H9 (cell line): ENCODE results near the gene NACC1. TPM values are rescaled to one million over a fixed set of nuclear protein-coding genes. Genes with fewer than 3 reads are reported as not detected.
"Not testable (repeated sequence)": the region's sequence is repeated elsewhere in the genome, so short reads cannot be mapped to it uniquely, and the experiment has no call there.

Experiments
- DNase-seq: peaks from one replicate; pipeline ENCODE4 v3.0.0-alpha.2; 2017
- H2AFZ ChIP-seq: one replicate; pipeline ENCODE4 v1.6.1; 2013; ENCODE audit warnings: mild to moderate bottlenecking, low read length, control low read depth, moderate library complexity
- H2AK5ac ChIP-seq: 2 replicates; pipeline ENCODE4 v1.6.1; 2013; ENCODE audit warnings: low read length, control low read depth, mixed read lengths; ENCODE audit not compliant: insufficient read length
- H2BK120ac ChIP-seq: one replicate; pipeline ENCODE4 v1.6.1; 2013; ENCODE audit warnings: low read depth, mild to moderate bottlenecking, low read length, control low read depth, inconsistent platforms; ENCODE audit not compliant: poor library complexity, severe bottlenecking
- H2BK12ac ChIP-seq: 2 replicates; pipeline ENCODE4 v1.6.1; 2013; ENCODE audit warnings: low read length, control low read depth, mixed read lengths, low read depth; ENCODE audit not compliant: insufficient read length
- H2BK15ac ChIP-seq: 2 replicates; pipeline ENCODE4 v1.6.1; 2013; ENCODE audit warnings: low read depth, low read length, control low read depth
- H2BK20ac ChIP-seq: one replicate; pipeline ENCODE4 v1.6.1; 2013; ENCODE audit warnings: low read depth, mild to moderate bottlenecking, low read length, control low read depth, inconsistent platforms; ENCODE audit not compliant: poor library complexity, severe bottlenecking
- H2BK5ac ChIP-seq: 2 replicates; pipeline ENCODE4 v1.6.1; 2013; ENCODE audit warnings: low read length, control low read depth, mixed read lengths; ENCODE audit not compliant: insufficient read length
- H3K14ac ChIP-seq: 2 replicates; pipeline ENCODE4 v1.6.1; 2013; ENCODE audit warnings: low read length, control low read depth; ENCODE audit not compliant: insufficient read depth
- H3K18ac ChIP-seq: 2 replicates; pipeline ENCODE4 v1.6.1; 2013; ENCODE audit warnings: low read depth, mild to moderate bottlenecking, mixed read lengths, low read length, control low read depth; ENCODE audit not compliant: insufficient read length
- H3K23ac ChIP-seq: 2 replicates; pipeline ENCODE4 v1.6.1; 2013; ENCODE audit warnings: low read length, control low read depth, mixed read lengths, low read depth; ENCODE audit not compliant: insufficient read length
- H3K23me2 ChIP-seq: 2 replicates; pipeline ENCODE4 v1.6.1; 2013; ENCODE audit warnings: low read depth, mild to moderate bottlenecking, mixed read lengths, low read length, control low read depth; ENCODE audit not compliant: insufficient read length, poor library complexity, severe bottlenecking
- H3K27ac ChIP-seq: 2 replicates; pipeline ENCODE4 v1.5.1; 2013; ENCODE audit warnings: low read length, control low read depth, mixed read lengths, low read depth; ENCODE audit not compliant: insufficient read length
- H3K27me3 ChIP-seq: 2 replicates; pipeline ENCODE4 v1.6.1; 2013; ENCODE audit warnings: low read length, control low read depth, inconsistent platforms; ENCODE audit not compliant: insufficient read depth
- H3K4ac ChIP-seq: 2 replicates; pipeline ENCODE4 v1.6.1; 2013; ENCODE audit warnings: low read depth, mild to moderate bottlenecking, control low read depth, inconsistent platforms, low read length, moderate library complexity
- H3K4me1 ChIP-seq: 2 replicates; pipeline ENCODE4 v1.6.1; 2013; ENCODE audit warnings: low read length, control low read depth, inconsistent platforms; ENCODE audit not compliant: insufficient read depth
- H3K4me2 ChIP-seq: 2 replicates; pipeline ENCODE4 v1.6.1; 2013; ENCODE audit warnings: low read length, control low read depth, mixed read lengths; ENCODE audit not compliant: insufficient read length, insufficient read depth
- H3K56ac ChIP-seq: 2 replicates; pipeline ENCODE4 v1.6.1; 2013; ENCODE audit warnings: low read depth, mild to moderate bottlenecking, mixed read lengths, low read length, control low read depth; ENCODE audit not compliant: insufficient read length
- H3K79me1 ChIP-seq: 2 replicates; pipeline ENCODE4 v1.6.1; 2013; ENCODE audit warnings: low read depth, mild to moderate bottlenecking, moderate library complexity, low read length, control low read depth, inconsistent platforms; ENCODE audit not compliant: insufficient read depth, poor library complexity, severe bottlenecking
- H3K79me2 ChIP-seq: 2 replicates; pipeline ENCODE4 v1.6.1; 2013; ENCODE audit warnings: low read length, control low read depth, inconsistent platforms; ENCODE audit not compliant: insufficient read depth
- H3K9ac ChIP-seq: 2 replicates; pipeline ENCODE4 v1.6.1; 2013; ENCODE audit warnings: low read length, control low read depth, mixed read lengths; ENCODE audit not compliant: insufficient read length; ENCODE audit errors: extremely low read depth
- H3K9me3 ChIP-seq: one replicate; pipeline ENCODE4 v1.6.1; 2013; ENCODE audit warnings: low read depth, low read length, inconsistent platforms; ENCODE audit not compliant: control insufficient read depth
- H3T11ph ChIP-seq: one replicate; pipeline ENCODE4 v1.6.1; 2013; ENCODE audit warnings: mild to moderate bottlenecking, low read length, control low read depth, inconsistent platforms
- H4K20me1 ChIP-seq: one replicate; pipeline ENCODE4 v1.6.1; 2013; ENCODE audit not compliant: control insufficient read depth, insufficient read length, insufficient read depth
- H4K5ac ChIP-seq: 2 replicates; pipeline ENCODE4 v1.6.1; 2013; ENCODE audit warnings: low read depth, mild to moderate bottlenecking, mixed read lengths, low read length, control low read depth; ENCODE audit not compliant: insufficient read length
- H4K8ac ChIP-seq: replicated peaks from 2 replicates; pipeline ENCODE4 v1.6.1; 2013; ENCODE audit warnings: low read length, control low read depth, mixed read lengths, low read depth; ENCODE audit not compliant: insufficient read length
- H4K91ac ChIP-seq: 2 replicates; pipeline ENCODE4 v1.6.1; 2013; ENCODE audit warnings: low read depth, mild to moderate bottlenecking, moderate library complexity, mixed read lengths, low read length, control low read depth; ENCODE audit not compliant: insufficient read length
- H3K27ac Mint-ChIP-seq, 3 experiments: 2 replicates in 2 of 3; 3 replicates in 1 of 3; pipeline ENCODE4 v1.8.0; 2020 to 2021; ENCODE audit warnings: mixed read lengths in 3 of 3, mild to moderate bottlenecking in 1 of 3, moderate library complexity in 1 of 3
- H3K27me3 Mint-ChIP-seq: 2 replicates; pipeline ENCODE4 v1.8.0; 2021; ENCODE audit warnings: low read depth, mild to moderate bottlenecking, moderate library complexity, mixed read lengths
- H3K36me3 Mint-ChIP-seq, 3 experiments: 2 replicates in 2 of 3; 3 replicates in 1 of 3; pipeline ENCODE4 v1.8.0; 2020 to 2021; ENCODE audit warnings: low read depth in 3 of 3, mixed read lengths in 3 of 3; ENCODE audit not compliant: insufficient read depth in 1 of 3
- H3K4me1 Mint-ChIP-seq, 2 experiments: 2 replicates each; pipeline ENCODE4 v1.8.0; 2020; ENCODE audit warnings: mixed read lengths in 2 of 2
- H3K4me3 Mint-ChIP-seq, 2 experiments: 2 replicates in 1 of 2; 3 replicates in 1 of 2; pipeline ENCODE4 v1.8.0; 2020 to 2021; ENCODE audit warnings: mild to moderate bottlenecking in 2 of 2, mixed read lengths in 2 of 2, moderate library complexity in 1 of 2
- H3K9me3 Mint-ChIP-seq, 2 experiments: 2 replicates in 1 of 2; 3 replicates in 1 of 2; pipeline ENCODE4 v1.8.0; 2020; ENCODE audit warnings: mild to moderate bottlenecking in 2 of 2, mixed read lengths in 2 of 2, moderate library complexity in 1 of 2
- WGBS: extraction: QIAGEN DNeasy Blood & Tissue Kit; methylation state at CpG from one replicate; pipeline ENCODE4 v1.1.7; 2013; ENCODE audit warnings: missing lambda C conversion rate, low lambda C conversion rate, mixed read lengths; ENCODE audit not compliant: insufficient read length; ENCODE audit errors: extremely low coverage; 5-methylcytosine and 5-hydroxymethylcytosine counted together
- total RNA-seq: library from RNA; stranded (reverse); gene quantifications from 2 replicates; pipeline ENCODE4 v1.2.1, GENCODE V29; 2021
- TF ChIP-seq, protein P1 (sequence below): fragments of 200-600 bp; sonication (generic); conservative IDR thresholded peaks from 3 replicates; pipeline ENCODE4 v1.8.0; 2021; ENCODE audit warnings: antibody characterized with exemption, mild to moderate bottlenecking

NACC1 gene
- total RNA-seq, 1 experiment from 2014 or later: 198 TPM

DNA sequence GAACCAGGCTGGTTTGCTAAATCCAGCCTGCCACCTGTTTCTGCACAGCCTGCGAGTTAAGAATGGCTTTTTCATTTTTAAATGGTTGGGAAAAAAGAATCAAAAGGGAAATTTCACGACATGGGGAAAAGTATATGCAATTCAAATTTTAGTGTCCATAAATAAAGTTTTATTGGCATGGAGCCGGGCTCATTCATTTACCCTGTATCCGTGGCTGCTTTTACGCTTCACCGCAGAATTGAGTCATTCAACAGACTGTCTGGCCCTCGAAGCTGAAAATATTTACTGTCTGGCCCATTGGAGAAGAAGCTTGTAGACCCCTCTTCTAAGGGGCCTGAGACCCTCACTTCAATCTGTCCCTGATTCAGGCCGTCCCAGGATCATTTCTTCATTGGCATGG is 58.3 kb downstream of the NACC1 start:
- Histone ChIP-seq H3K23me2 (no peaks in the 10 kb centered on the region), H3K9ac (no peak overlapping the region), H3K27me3 (no peaks in the 10 kb centered on the region), H2AFZ (no peak overlapping the region), H3K4me1 (no peaks in the 10 kb centered on the region), H2BK12ac (no peak overlapping the region), H2AK5ac (no peak overlapping the region), H3K23ac (no peak overlapping the region), H3K79me1 (no peaks in the 10 kb centered on the region), H4K5ac (no peak overlapping the region), H3K9me3 (no peaks in the 10 kb centered on the region), H3K27ac (no peak overlapping the region), H2BK5ac (no peak overlapping the region), H2BK120ac (no peak overlapping the region), H4K20me1 (no peaks in the 10 kb centered on the region), H3K4ac (no peak overlapping the region), H3K79me2 (no peaks in the 10 kb centered on the region), H2BK15ac (no peak overlapping the region), H2BK20ac (no peak overlapping the region), H3T11ph (no peak overlapping the region), H4K8ac (no peak overlapping the region), H3K18ac (no peak overlapping the region), H3K14ac (no peak overlapping the region), H3K56ac (no peak overlapping the region), H3K4me2 (no peak overlapping the region), H4K91ac (no peak overlapping the region)
- no peaks in the 10 kb centered on the region; a peak in 1 of 7 replicates for H3K36me3 Mint-ChIP-seq
- no peak overlapping the region for H3K4me3 Mint-ChIP-seq
- H3K4me1 Mint-ChIP-seq: no peaks in the 10 kb centered on the region
- TF ChIP-seq, protein P1, sequence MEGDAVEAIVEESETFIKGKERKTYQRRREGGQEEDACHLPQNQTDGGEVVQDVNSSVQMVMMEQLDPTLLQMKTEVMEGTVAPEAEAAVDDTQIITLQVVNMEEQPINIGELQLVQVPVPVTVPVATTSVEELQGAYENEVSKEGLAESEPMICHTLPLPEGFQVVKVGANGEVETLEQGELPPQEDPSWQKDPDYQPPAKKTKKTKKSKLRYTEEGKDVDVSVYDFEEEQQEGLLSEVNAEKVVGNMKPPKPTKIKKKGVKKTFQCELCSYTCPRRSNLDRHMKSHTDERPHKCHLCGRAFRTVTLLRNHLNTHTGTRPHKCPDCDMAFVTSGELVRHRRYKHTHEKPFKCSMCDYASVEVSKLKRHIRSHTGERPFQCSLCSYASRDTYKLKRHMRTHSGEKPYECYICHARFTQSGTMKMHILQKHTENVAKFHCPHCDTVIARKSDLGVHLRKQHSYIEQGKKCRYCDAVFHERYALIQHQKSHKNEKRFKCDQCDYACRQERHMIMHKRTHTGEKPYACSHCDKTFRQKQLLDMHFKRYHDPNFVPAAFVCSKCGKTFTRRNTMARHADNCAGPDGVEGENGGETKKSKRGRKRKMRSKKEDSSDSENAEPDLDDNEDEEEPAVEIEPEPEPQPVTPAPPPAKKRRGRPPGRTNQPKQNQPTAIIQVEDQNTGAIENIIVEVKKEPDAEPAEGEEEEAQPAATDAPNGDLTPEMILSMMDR: no peak
- no peaks in the 10 kb centered on the region for H3K9me3 Mint-ChIP-seq
- WGBS: no CpG with 5 or more reads among the region's 8 CpGs
- peak overlapping the region in 1 of 3 experiments; percentile 57; a peak in 1 of 7 replicates for H3K27ac Mint-ChIP-seq
- H3K27me3 Mint-ChIP-seq: peaks cover 2% of the 10 kb centered on the region
- no peak for DNase-seq

DNA sequence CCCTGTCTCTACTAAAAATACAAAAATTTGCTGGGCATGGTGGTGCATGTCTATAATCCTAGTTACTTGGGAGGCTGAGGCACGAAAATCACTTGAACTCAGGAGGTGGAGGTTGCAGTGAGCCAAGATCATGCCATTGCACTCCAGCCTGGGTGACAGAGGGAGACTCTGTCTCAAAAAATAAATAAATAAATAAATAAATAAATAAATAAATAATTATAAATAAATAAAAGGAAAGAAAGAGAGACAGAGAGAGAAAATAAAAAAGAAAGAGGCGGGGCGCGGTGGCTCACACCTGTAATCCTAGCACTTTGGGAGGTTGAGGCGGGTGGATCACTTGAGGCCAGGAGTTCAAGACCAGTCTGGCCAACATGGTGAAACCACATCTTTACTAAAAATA is 59.5 kb downstream of the NACC1 start:
- not testable (repeated sequence) for H3K4ac ChIP-seq, H3K4me1 ChIP-seq, H3K56ac ChIP-seq, H3K79me2 ChIP-seq, H2BK120ac ChIP-seq, H2BK5ac ChIP-seq, H2BK15ac ChIP-seq, H3K27me3 Mint-ChIP-seq, H3K4me2 ChIP-seq, H2AK5ac ChIP-seq, H3K79me1 ChIP-seq, H2AFZ ChIP-seq, DNase-seq, H3K23me2 ChIP-seq, H3K4me1 Mint-ChIP-seq, H3K9me3 Mint-ChIP-seq, H3K4me3 Mint-ChIP-seq, H2BK12ac ChIP-seq, H2BK20ac ChIP-seq, H3K18ac ChIP-seq, H3K36me3 Mint-ChIP-seq, H4K8ac ChIP-seq, H3K14ac ChIP-seq, H4K20me1 ChIP-seq, H3K9me3 ChIP-seq, H3T11ph ChIP-seq, H3K27me3 ChIP-seq, H3K23ac ChIP-seq, H4K5ac ChIP-seq, H3K27ac Mint-ChIP-seq, H3K27ac ChIP-seq, H4K91ac ChIP-seq, H3K9ac ChIP-seq
- no CpG with 5 or more reads among the region's 5 CpGs for WGBS
